Lower leg skin (tissue), 3 donors: ENCODE data around the gene ZNF408.

Experiments used
- CTCF ChIP-seq, 3 donors: fragments of 450-650 bp; IDR thresholded peaks; one replicate each; pipeline ENCODE4 v1.5.1; 2016; ENCODE audit warnings: antibody characterized with exemption in 3 of 3, mild to moderate bottlenecking in 3 of 3, moderate library complexity in 2 of 3
- POLR2A ChIP-seq, 2 donors: fragments of 450-650 bp; IDR thresholded peaks; one replicate each; pipeline ENCODE4 v1.6.1; 2016 to 2017; ENCODE audit warnings: antibody characterized with exemption in 2 of 2, mild to moderate bottlenecking in 1 of 2, moderate library complexity in 1 of 2

- TF ChIP-seq CTCF (IDR thresholded peaks at IDR 0.05) (no peak), POLR2A (IDR thresholded peaks at IDR 0.05) (no peak)
Observed at GRCh38 chr11:46665356-46665755, 35.5 kb upstream of the ZNF408 start.
